Measurements from ENCODE around the gene NEUROD2.

- no peak for TF ChIP-seq POLR2AphosphoS5 (IDR thresholded peaks at IDR 0.05; ENCODE audit: low read depth, low read length)
- no peak for TF ChIP-seq TAF1 (IDR thresholded peaks at IDR 0.05; ENCODE audit: borderline replicate concordance, insufficient read depth, low read length)
- no peak for TF ChIP-seq REST (IDR thresholded peaks at IDR 0.05; ENCODE audit: insufficient read depth in 1 of 2, low read depth in 2 of 2, low read length in 2 of 2)
- TF ChIP-seq SIN3A (IDR thresholded peaks at IDR 0.05; ENCODE audit: borderline replicate concordance, insufficient read depth, low read length) = no peak
- TF ChIP-seq FOXP2 (optimal IDR thresholded peaks at IDR 0.05; ENCODE audit: borderline replicate concordance, extremely low read depth, extremely low read length, insufficient read depth) = no peak
These were observed 466 bp downstream of the NEUROD2 start for GRCh38 chr17:39607057-39607850.

Data from PFSK-1 (cell line).